Myocyte (in vitro differentiated cells): ENCODE measurements around the gene CDK2AP2. TPM values are rescaled to one million over a fixed set of nuclear protein-coding genes. Genes with fewer than 3 reads are reported as not detected.
A peak's percentile ranks its signal among the peaks of the same experiment; 100 is the strongest.
"Not testable (repeated sequence)": the region's sequence is repeated elsewhere in the genome, so short reads cannot be mapped to it uniquely, and the experiment has no call there.

ENCODE experiments used
- DNase-seq: peaks from one replicate; pipeline ENCODE4 v3.0.0-alpha.2; 2012; ENCODE audit warnings: low read depth
- polyA plus RNA-seq: library from polyadenylated mRNA; unstranded; fragments of >200 nt; gene quantifications from one replicate; pipeline ENCODE4 v1.2.1, GENCODE V29; 2012; ENCODE audit warnings: missing spikeins
- total RNA-seq: library from RNA; depleted of rRNA; stranded (reverse); fragments of >200 nt; gene quantifications from 2 replicates; pipeline ENCODE4 v1.2.3, GENCODE V29; 2014

Gene CDK2AP2, protein sequence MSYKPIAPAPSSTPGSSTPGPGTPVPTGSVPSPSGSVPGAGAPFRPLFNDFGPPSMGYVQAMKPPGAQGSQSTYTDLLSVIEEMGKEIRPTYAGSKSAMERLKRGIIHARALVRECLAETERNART
- 31.2 and 48.4 TPM in 2 replicates for total RNA-seq
- polyA plus RNA-seq, result 57.4 TPM

DNA sequence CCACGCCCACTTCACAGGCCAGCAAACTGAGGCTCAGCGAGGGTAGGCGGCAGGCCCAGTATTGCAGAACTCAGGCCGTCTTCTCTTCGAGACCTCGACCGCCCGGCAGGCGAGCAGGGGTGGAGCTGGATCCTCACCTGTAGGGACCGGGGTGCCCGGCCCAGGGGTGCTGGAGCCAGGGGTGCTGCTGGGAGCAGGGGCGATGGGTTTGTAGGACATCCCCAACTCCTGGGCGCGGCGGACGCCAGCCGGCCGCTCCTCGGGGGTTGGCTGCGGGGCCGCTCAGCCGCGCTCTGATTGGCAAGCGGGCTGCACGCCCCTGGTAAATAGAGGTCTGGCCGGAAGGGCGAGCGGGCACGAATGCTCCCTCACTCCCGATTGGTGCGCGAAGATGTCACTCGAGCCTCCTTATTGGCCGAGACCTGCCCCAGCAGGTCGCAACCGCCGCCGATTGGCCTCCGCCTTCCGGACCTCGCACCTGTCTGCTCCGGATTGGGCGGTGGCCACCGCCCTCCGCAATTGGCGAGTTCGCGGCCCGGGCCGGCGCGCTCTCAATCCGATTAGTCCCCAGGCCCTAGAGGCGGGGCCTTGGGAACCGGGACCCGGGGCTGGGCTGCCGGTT, at the start of gene CDK2AP2:
Gene CDK2AP2, minus strand, starts transcription at position 299 of the 622 bp plus-strand sequence. Its CDS starts 80 bp downstream, at position 219.
- DNase-seq, result peak; percentile 100

DNA sequence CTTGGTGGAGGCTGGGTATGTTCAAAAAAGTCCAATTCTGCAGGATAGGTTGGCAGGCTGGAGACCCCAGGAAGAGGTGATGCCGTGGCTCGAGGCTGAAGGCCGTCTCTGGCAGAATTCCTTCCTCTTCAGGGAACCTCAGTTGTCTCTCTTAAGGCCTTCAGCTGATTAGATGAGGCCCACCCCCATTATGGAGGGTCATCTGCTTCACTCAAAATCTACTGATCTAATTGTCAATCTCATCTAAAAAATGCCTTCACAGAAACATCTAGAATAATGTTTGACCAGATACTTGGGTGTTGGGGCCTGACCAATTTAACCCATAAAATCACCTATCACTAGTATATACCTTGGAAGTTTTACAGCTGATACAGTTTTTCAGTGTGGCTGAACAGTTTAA, 48.3 kb upstream of the CDK2AP2 start:
- no peak for DNase-seq

DNA sequence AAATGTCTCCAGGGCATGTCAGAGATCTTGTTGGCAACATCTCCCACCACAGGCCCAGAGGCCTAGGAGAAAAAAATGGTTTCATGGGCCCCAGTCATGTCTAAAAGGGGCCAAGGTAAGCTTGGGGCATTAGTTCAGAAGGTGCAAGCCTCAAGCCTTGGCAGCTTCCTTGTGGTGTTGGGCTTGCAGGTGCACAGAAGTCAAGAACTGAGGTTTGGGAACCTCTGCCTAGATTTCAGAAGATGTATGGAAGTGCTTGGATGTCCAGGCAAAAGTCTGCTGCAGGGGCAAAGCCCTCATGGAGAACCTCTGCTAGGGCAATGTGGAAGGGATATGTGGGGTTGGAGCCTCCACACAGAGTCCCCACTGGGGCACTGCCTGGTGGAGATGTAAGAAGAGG, 43.7 kb upstream of the CDK2AP2 start:
- DNase-seq, result not testable (repeated sequence)

DNA sequence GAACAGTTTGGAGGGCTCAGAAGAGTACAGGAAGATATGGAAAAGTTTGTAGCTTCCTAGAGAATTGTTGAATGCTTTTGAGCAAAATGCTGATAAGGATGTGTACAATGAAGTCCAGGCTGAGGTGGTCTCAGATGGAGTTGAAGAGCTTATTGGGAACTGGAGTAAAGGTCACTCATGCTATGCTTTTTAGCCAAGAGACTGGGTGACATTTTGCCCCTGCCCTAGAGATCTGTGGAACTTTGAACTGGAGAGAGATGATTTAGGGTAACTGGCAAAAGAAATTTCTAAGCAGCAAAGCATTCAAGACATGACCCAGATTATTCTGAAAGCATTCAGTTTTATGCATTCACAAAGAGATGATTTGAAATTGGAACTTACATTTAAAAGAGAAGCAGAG, 43.2 kb upstream of the CDK2AP2 start:
- DNase-seq, result no peak

DNA sequence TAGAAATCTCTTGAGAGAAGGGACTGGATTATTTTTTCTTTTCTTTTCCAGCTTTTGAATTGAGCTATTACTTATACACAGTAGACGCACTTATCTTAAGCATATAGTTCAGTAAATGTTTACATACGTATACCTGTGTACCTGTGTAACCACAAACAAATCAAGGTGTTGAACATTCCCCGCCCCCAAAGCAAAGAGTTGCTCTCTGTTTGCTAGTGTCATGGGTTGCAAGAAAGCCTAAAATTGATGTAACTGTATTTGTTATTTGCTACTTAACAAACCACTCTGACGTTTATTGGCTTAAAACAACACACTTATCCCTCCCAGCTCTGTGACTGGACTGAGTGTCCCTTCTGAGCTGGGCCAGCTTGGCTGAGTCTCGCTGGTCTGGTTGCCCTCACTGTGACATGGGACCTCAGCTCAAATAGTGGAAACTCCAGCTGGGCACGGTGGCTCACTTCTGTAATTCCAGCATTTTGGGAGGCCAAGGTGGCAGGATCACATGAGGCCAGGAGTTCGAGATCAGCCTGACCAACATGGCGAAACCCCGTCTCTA, 40.7 kb upstream of the CDK2AP2 start:
- DNase-seq, result no peak

DNA sequence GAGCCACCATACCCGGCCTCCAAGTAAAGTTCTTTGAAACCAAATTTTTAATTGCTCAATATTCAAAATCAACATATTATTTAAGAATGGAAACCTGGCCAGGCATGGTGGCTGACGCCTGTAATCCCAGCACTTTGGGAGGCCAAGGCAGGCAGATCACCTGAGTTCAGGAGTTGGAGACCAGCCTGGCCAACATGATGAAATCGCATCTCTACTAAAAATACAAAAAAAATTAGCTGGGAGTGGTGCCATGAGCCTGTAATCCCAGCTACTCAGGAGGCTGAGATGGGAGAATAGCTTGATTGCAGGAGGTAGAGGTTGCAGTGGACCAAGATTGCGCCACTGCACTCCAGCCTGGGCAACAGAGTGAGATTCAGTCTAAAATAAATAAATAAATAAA, 40.1 kb upstream of the CDK2AP2 start:
- DNase-seq, result not testable (repeated sequence)

DNA sequence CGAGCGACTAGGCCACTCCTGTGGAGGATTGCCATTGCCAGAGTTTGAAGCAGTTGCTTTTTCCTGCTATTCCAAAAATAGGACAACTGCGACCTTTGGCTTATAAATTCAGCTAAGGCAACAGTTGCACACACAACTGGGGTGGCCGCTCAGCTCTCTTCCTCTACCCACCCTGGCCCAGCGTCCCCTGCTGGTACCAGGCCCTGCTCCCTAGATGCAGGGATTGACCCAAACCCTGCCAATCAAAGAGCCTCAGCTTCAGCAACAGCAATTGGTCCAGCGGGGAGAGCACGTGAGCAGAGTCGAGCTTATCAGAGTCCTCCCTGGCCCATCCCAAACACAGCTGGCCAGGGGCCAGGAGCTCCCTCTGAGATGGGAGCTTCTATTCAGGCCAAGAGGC, 37.3 kb upstream of the CDK2AP2 start:
- DNase-seq, result no peak

DNA sequence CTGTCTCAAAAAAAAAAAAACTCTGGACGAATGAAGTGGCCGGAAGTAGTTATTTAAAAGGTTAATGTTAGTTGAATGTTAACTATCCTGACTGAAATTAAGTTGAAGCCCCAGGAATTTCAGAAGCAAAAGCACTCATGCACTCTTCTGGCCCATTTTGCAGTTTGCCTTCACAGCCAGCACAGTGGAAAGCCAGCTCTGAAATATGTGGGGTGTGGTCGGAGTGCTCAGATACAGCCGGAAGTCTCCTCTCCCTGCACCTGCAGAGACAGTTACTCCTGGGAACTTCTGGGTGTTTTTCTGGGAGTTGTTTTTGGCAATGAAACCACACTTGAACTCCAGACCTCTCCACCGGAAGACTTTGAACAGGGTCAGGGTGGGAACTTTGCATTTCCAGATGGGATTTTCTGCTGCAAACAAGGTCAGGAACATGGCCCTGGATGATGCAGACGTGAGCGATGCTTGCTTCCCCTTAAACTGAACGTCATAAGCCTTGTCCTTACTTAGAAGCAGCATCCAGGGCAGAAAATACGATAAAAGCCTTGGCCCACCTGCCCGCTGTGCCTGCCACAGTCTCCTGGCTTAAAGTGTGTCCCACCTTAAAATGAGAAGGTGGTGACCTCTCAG, 36.8 kb upstream of the CDK2AP2 start:
- no peak for DNase-seq

DNA sequence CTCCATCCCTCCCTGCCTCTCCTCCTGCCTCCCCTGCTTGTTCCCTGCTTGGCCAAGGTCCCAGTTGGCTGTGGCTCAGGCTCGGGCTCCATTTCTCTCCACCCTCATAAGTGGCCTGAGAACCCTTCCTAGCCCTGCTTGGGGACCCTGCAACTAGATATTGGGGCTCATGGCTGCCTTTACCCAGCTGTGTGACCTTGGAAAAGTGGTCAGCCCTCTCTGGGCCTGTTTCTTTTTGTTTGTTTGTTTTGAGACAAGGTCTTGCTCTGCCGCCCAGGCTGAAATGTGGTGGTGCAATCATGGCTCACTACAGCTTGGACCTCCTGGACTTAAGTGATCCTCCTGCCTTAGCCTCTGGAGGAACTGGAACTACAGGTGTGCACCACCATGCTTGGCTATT, 35.6 kb upstream of the CDK2AP2 start:
- no peak for DNase-seq

DNA sequence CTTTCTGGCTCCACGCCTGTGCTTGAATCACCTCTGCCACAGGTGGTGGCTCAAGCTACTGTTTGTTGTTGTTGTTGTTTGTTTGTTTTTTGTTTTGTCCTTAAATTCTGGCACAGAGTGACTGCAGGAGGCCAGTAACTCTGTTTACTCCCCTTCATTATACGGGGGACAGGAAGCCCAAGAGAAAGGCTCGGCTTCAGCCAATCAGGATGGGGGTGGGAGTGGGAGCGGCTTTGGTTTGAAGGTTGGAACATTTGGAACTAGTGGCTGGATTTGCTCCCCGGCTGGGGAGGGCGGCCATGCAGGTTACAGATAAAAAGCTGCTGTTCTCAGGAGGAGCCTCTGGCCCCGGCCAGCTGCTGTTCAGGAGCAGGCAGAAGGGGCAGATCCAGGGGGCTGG, 35.0 kb upstream of the CDK2AP2 start:
- DNase-seq, result no peak

DNA sequence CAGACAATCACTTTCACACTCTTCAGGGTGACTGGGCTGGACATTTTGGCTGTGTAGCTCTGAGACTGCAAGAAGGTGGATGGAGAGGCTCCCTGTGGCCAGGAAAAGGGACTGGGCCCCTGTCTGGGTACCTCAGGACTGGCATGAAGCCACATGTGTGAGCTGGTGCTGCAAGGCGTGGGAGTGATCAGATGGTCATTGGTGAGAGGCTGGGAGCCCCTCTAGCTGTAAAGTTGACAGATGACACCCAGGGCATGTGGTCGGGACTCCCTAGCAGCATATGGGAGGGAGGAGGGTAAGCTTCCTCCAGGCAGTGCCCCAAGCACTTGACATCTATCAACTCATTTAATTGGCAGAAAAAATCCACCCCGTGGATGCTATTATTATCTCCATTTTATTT, 34.2 kb upstream of the CDK2AP2 start:
- no peak for DNase-seq

DNA sequence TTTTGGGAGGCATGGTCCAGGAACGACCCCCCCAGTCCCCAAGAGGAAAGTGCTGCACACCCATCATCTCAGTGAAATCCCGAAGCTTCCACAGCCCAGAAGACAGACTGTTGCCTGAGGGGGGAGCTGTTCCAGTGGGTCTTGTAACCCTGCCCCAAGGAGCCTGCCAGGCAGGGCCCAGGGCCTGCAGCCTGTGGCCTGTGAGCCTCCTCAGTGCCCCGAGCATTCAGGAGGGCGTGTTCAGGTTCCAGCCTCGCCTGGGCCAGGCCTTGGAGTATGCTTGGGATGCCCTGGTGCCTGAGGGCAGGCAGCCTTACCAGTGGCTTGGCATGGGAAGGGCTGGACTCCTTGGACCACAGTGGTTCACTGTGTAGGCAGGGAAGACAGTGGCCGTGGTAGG, 33.2 kb upstream of the CDK2AP2 start:
- DNase-seq, result no peak

DNA sequence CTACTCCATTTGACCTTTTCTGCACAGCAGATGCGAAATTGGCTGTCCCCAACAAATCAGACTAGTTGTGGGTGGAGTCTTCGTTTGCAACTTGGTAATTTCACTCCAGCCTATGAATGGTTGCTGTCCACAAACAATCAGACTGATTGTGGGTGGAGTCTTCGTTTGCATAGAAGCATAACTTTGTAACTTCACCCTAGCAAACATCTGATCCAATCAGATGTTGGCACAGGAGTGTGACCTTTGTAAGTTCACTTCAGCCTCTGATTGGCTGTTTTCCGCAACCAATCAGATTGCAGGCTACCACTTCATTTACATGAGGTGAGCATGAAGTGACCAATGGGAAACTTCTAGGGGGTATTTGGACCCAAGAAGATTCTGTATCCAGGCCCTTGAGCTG, 31.6 kb upstream of the CDK2AP2 start:
- no peak for DNase-seq

DNA sequence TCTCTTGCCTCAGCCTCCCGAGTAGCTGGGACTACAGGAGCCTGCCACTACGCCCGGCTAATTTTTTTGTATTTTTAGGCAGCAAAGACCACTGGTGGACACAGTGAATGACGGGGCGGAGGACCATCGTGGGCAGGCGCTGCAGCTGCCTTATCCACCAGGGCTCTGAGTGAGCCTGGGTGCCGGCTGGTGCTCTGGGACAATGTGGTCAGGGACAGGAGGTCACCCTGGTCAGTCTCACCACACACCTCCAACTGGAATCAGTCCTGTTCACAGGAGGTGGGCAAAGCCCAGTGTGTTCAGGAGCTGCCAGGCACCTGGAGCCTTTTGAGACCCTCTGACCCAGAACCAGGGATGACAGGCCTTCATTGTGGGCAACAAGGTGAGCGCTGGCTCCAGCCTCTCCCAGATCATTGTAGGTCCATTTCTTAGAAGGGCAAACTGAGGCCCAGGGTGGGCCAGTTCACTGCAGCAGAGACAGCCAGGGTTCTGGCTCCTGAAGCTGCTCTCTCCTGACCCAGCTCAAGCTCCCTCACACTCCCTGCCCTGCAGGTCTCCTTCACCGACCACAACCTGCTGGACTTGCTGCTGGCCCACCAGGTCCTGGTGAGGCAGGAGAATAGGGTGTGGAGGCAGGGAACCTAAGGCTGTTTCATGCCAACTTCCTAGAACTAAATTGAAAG, 31.0 kb upstream of the CDK2AP2 start:
- DNase-seq, result no peak

DNA sequence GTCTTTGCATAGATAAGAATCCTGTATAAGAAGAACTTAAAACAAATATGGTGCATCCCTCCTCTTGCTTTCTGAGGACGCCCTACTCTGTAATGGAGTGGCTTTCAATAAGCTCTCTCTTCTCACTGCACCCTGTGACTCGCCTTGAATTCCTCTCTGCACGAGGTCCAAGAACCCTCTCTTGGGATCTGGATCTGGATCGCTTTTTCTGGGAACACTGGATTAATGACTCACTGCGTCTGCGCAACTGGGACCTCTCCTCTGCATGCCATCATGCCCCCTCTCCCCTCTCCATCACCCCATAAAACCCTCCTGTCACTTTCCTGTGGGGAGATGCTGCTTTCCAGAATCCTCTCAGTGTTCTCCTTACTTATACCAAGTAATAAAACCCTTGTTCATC, 30.3 kb upstream of the CDK2AP2 start:
- no peak for DNase-seq

DNA sequence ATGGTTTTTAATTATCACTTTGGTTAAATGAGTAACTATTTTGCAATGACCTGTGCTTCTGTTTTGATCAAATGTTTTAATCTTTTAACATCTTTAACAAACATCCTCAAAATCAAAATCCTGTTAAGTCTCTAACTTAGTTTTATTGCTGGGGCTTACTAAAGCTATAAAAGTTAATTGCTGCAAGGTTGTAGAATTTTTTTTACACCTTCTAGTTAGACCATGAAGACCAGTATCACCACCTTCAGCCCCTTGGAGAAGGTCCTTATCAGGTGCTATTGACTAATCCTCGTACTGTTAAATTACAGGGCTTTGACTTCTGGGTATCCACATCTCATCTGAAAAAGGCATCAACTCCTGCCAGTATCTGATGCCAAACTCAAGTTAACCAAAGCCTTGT, 27.6 kb upstream of the CDK2AP2 start:
- DNase-seq, result no peak

DNA sequence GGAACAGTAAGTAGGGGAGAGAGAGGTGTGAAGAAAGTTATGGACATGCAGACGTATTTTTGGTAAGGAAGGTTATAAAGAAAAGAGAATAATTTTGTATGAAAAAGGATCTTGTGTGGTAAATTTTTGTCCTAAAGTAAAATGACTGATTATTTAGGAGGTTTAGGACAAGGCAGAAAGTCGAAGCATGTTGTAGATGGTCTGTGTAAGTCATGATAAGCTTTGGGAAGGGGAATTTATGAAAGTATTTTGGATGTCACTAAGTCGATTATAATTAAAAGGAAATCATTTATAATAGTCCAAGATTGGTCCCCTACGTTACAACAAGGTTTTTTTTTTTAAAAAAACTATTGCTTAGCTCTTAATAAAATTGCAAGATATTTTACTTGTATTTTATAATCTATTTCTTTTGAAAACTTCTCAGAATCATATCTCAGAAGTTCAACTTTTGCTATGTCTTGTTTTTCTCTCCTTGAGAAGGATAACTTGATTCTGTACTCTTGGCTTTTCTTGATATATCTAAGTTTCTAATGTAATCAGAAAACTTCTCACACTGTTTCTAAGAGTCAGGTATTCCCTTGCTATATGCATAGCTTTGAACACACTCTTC, 26.2 kb upstream of the CDK2AP2 start:
- DNase-seq, result no peak

DNA sequence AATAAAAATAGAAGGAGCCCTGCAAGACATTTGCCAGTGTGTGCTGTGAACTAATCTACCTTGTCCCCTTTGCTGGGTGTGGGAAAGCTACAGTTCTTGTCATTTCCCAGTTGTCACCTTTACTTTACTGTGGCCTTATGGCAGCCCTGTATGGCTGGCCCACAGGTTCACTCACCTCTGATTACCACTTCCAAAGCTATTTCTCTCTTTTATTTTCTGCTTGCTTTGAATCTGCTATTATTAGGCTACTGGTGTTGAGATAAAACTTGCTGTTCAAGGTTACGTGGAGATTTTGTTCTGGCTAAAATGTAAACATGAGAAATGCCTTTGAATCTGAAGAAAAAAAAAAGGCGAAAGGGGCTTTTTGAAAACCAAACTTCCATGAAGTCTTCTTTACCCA, 24.9 kb upstream of the CDK2AP2 start:
- DNase-seq, result no peak

DNA sequence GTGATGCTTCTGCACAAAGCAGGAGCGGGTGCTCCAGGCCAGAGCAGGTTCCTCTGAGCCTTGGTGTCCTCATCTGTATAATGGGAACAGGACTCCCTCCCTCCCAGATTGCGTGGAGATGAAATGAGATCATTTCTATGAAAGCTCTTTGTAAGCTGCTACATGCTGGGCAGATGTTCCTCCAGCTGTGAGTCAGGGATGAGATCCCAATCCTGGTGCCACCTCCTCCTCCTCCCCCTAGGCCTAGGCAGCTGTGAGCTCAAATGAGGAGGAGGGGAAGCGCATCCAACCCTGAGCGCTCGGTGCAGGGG, 22.3 kb upstream of the CDK2AP2 start:
- no peak for DNase-seq

DNA sequence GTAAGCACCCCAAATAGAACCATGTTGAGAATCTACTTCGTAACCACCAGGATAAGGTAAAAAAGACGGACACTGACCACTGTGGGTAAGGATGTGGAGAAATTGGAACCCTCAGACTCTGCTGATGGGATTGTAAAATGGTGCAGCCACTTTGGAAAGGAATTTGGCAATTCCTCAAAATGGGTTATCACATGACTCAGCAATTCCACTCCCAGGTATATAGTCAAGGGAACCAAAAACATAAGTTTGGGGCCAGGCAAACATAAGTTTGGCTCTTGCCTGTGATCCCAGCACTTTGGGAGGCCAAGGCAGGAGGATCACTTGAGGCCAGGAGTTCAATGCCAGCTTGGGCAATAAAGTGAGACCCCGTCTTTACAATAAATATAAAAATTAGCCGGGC, 20.4 kb upstream of the CDK2AP2 start:
- no peak for DNase-seq

DNA sequence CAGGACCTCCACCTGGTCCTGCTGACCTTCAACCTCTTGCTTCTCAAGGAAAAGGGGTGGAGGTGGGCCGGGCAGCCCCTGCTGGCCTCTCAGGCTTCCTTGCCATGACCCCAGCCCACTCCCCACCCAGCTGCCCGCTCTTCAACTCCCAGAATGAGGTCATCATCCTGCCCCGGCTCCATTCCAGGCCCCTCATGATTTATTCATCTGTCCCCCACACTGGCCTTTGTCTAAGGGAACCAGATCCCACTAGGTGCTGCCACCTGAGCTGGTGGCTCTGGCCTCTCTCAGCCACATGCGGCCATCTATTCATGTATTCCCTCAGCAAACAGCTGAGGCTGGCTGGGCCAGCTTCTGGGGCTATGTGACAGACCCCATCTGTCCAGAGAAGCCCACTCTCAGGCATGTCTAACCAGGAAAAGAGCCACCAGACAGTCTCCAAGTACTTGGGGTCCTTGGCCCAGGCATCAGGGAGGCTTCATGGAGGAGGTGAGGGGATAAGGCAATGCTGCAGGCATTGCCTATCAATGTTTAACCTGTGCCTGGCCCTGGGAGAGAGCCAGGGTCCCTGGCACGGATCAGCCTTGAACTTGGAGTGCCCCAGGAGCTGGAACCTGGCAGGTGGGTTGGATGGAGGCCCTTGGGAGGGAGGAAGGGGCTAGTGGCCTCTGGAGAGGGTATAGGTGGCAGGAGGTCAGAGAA, 17.5 kb upstream of the CDK2AP2 start:
- DNase-seq, result no peak

DNA sequence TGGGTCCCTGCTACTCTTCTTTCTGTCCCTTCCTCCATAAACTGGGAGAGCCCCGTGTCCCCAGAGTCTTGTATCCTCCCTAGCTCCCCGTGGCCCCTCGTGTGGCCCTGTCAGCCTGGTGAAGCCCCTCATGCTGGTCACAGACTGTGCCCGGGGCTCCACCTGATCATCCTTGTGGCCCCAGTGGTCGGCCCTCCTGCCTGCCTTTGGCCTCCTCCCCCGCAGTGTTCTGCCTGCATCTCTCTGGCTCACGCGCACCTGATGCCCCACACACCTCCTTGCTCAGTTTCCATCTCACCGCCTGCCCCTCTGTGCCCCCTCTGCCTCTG, 16.5 kb upstream of the CDK2AP2 start:
- DNase-seq, result no peak
